ENCODE measurements around the gene MLXIP. TPM values are rescaled to one million over a fixed set of nuclear protein-coding genes. Genes with fewer than 3 reads are reported as not detected.

Gene MLXIP
- total and polyA plus RNA-seq, 4 donors, result 29.1 to 58.8 (median 38.8) TPM

- H3K4me1 ChIP-seq (ENCODE audit: control insufficient read depth in 5 of 5, insufficient read depth in 5 of 5, low read length in 5 of 5), result peaks cover 0 to 5% (median 0%) of the 10 kb centered on the region in 5 donors
- ATAC-seq (ENCODE audit: insufficient read depth, low FRiP score), result no peak
- DNase-seq, result no peak
- no peaks in the 10 kb centered on the region for H3K36me3 ChIP-seq (ENCODE audit: control insufficient read depth in 4 of 4, insufficient read depth in 4 of 4, low read length in 4 of 4)
- 94 to 97% methylated on average over 7 of the region's 7 CpGs for WGBS, 2 donors
- H3K27ac ChIP-seq (ENCODE audit: low read depth in 1 of 2, low read length in 1 of 2), result no peak overlapping the region
- no peak overlapping the region for H3K4me3 ChIP-seq
- H3K9me3 ChIP-seq (ENCODE audit: control insufficient read depth in 4 of 4, insufficient read depth in 3 of 4, low read length in 3 of 4), result no peaks in the 10 kb centered on the region
- H3K9ac ChIP-seq (ENCODE audit: insufficient read depth in 1 of 2, low read length in 2 of 2), result no peak overlapping the region
- no peak for TF ChIP-seq CTCF (IDR thresholded peaks at IDR 0.05; ENCODE audit: control extremely low read depth, extremely low read depth)
- peaks cover 0 to 2% (median 0%) of the 10 kb centered on the region in 3 donors for H3K27me3 ChIP-seq (ENCODE audit: control insufficient read depth in 3 of 3, insufficient read depth in 3 of 3, low read length in 2 of 3)
These were observed 106.5 kb downstream of the MLXIP start for GRCh38 chr12:122185079-122185478.

- peaks cover 0 to 2% (median 0%) of the 10 kb centered on the region in 3 donors for H3K27me3 ChIP-seq (ENCODE audit: control insufficient read depth in 3 of 3, insufficient read depth in 3 of 3, low read length in 2 of 3)
- H3K4me3 ChIP-seq, result no peak overlapping the region
- TF ChIP-seq CTCF (IDR thresholded peaks at IDR 0.05; ENCODE audit: control extremely low read depth, extremely low read depth), result no peak
- no peak overlapping the region for H3K9ac ChIP-seq (ENCODE audit: insufficient read depth in 1 of 2, low read length in 2 of 2)
- ATAC-seq (ENCODE audit: insufficient read depth, low FRiP score) (no peak), DNase-seq (no peak)
- H3K4me1 ChIP-seq (ENCODE audit: control insufficient read depth in 5 of 5, insufficient read depth in 5 of 5, low read length in 5 of 5), result peaks cover 0 to 5% (median 0%) of the 10 kb centered on the region in 5 donors
- H3K27ac ChIP-seq (ENCODE audit: low read depth in 1 of 2, low read length in 1 of 2), result no peak overlapping the region
- H3K9me3 ChIP-seq (ENCODE audit: control insufficient read depth in 4 of 4, insufficient read depth in 3 of 4, low read length in 3 of 4), result no peaks in the 10 kb centered on the region
- no peaks in the 10 kb centered on the region for H3K36me3 ChIP-seq (ENCODE audit: control insufficient read depth in 4 of 4, insufficient read depth in 4 of 4, low read length in 4 of 4)
- 88% methylated on average over 10 of the region's 10 CpGs for WGBS, 2 donors
These were observed 107.0 kb downstream of the MLXIP start for GRCh38 chr12:122185494-122186082.

- Histone ChIP-seq H3K36me3 (ENCODE audit: control insufficient read depth in 4 of 4, insufficient read depth in 4 of 4, low read length in 4 of 4) (no peaks in the 10 kb centered on the region), H3K9ac (ENCODE audit: insufficient read depth in 1 of 2, low read length in 2 of 2) (no peak overlapping the region), H3K4me1 (ENCODE audit: control insufficient read depth in 5 of 5, insufficient read depth in 5 of 5, low read length in 5 of 5) (peaks cover 0 to 5% (median 0%) of the 10 kb centered on the region in 5 donors), H3K27ac (ENCODE audit: low read depth in 1 of 2, low read length in 1 of 2) (no peak overlapping the region), H3K27me3 (ENCODE audit: control insufficient read depth in 3 of 3, insufficient read depth in 3 of 3, low read length in 2 of 3) (peaks cover 0 to 2% (median 0%) of the 10 kb centered on the region in 3 donors), H3K9me3 (ENCODE audit: control insufficient read depth in 4 of 4, insufficient read depth in 3 of 4, low read length in 3 of 4) (no peaks in the 10 kb centered on the region), H3K4me3 (no peak overlapping the region)
- DNase-seq (no peak), ATAC-seq (ENCODE audit: insufficient read depth, low FRiP score) (no peak)
- 77 to 91% methylated on average over 12 of the region's 12 CpGs for WGBS, 2 donors
- no peak for TF ChIP-seq CTCF (IDR thresholded peaks at IDR 0.05; ENCODE audit: control extremely low read depth, extremely low read depth)
These were observed 108.9 kb downstream of the MLXIP start for GRCh38 chr12:122187466-122187865.

Measured in lung (tissue), 12 donors.